Medulla oblongata (tissue), 1 donor: ENCODE results near the gene MAP7.
"Not testable (repeated sequence)": the region's sequence is repeated elsewhere in the genome, so short reads cannot be mapped to it uniquely, and the experiment has no call there.

ENCODE experiments used
- DNase-seq: peaks from one replicate; pipeline ENCODE4 v3.0.0-alpha.2; 2015; ENCODE audit errors: extremely low spot score

Gene MAP7

DNA sequence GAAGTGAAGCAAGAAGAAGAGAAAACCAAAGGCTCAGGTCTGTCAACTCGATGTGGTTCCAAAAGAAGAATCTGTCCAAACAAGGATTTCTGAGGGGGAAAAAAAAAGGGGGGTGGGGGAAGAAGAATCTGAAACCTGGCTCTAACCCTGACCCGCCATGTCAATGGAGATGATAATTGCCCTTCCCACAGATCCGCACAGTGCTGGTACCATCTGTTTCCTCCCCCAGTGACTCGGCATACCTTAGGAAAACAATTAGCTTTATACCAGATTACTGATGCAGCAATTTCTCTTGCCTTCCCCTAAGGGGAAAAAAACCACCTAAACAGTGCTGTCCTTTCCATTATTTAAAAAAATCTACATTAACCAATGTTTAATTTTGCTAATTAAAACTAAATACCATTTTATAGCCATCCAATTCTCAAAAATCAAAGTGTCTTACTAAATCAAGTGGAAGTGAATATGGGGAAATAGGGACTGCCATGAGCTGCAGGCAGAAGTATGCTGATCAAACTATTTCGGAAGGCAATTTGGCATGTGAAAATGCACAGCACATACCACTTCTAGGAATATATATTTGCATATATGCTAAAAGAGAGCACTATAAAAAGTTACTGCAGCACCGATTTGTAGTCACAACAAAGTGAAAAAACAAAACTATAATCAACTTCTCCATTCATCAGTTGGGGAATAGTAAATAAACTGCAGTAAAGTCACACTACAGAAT lies 46.8 kb downstream of the MAP7 start:
- no peak for DNase-seq

DNA sequence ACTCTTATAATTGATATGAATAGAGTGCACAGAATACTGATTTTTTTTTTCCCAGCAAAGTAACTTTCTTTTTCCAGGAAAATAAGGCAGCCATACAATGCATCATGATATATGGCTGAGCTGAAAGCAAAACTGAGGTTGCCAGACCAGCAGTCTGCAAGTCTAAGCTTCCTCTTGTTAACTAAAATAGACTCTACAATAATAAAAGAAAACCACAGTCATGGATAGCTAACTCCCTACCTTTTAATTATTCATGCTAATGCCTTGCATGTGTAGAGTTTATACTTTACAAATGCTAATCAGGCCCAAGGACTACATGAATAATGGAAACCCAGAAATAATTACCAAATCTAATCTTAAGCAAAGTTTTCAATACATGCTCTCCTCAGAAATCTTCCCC lies 47.4 kb downstream of the MAP7 start:
- no peak for DNase-seq

DNA sequence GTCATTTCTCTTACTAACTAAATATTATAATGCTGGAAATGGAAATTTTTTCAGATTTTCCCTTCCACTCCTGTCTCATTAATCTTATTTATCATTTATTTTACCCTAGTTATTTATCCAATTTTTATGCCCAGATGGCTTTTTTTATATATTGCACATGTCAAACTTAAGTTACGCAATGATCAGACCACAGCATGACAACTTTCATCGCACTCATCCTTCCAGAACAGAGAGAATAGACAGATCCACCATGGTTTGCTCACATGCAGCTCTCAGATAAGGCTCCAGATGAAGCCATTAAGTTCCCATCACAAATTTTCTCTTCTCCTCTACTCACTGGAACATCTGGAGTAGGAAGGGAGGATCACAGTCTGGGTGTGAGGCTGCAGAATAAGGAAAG lies 48.7 kb downstream of the MAP7 start:
- no peak for DNase-seq

DNA sequence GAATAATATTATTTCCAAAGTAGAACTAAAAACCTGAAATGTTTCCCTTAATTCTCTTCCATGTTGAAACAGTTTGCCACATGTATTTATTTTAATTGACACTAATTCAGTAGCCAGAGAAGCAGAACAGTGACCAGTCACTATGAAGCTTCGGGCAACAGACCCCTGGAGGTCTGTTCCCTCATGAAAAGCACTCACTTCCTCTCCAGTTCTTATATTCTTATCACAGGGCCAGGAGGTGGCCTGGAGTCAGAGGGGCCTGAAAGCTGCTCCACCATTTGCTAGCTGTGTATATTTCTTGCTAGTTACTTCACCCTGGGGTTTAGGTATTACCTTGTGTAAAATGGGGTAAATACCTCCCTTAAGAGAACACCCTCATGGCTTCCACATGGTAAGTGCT lies 49.1 kb downstream of the MAP7 start:
- no peak for DNase-seq

DNA sequence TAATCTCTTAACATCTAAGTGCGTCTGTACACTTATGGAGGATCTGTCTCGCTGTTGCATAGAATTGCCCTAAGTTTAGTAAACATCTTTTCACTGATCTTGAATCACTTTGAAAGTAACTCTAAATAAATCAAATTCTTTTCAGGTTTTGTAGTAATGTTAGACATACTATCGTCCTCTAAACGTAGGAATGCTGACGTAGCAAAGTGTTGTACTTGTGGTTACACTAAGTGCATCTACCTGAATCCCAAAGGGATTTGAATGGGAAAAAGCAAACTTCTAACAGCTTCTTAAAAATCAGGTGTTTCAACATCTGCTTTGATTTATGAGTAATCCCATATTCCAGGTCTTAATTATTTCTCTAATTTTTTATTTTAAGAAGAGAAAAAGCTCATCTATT lies 49.8 kb downstream of the MAP7 start:
- DNase-seq, result no peak

DNA sequence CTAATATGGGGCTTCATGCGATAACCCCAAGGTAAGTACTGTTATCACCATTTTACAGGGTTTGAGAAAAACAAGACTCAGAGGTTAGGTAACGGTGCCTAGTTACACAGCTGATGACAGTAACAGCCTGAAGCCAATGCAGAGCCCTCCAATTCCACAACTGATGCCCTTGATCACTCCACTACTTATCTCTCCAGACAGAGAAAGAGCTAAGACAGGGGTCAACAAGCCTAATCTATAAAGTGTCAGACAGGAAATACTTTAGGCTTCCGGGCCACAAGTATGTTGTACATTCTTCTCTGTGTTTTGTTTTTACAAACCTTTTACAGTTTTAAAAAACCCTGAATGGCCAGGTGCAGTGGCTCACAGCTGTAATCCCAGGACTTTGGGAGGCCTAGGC lies 50.9 kb downstream of the MAP7 start:
- DNase-seq, result no peak

DNA sequence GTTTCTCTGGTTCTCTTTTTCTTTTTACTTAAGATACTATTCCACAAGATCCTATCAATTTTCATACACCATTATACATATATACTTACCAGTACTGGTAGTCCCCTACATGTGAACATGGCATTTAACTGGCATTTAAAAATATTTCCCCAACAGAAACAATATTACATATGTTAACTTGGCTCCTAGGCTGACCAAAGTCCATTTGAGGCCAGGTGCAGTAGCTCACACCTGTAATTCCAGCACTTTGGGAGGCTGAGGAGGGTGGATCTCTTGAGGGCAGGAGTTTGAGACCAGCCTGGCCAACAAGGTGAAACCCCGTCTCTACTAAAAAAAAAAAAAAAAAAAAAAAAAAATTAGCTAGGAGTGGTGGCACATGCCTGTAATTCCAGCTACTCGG lies 53.8 kb downstream of the MAP7 start:
- DNase-seq, result not testable (repeated sequence)

DNA sequence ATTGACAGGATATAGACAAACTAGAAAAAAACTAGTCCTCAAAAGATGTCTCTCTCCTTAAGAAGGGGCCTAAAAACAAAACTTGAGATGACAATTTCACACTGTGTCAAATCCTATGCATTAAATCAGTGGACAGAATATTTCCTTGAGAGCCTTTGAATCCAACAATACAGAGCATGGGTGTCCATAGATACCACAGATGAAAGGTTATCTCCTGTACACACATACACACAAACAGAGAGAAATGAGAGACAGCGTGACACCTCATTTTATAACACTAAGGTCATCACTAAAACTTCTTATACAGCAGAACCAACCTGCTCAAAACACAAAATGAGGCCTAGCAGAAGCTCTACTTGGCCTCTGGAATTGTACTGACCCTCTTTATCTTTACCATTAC lies 55.5 kb downstream of the MAP7 start:
- no peak for DNase-seq

DNA sequence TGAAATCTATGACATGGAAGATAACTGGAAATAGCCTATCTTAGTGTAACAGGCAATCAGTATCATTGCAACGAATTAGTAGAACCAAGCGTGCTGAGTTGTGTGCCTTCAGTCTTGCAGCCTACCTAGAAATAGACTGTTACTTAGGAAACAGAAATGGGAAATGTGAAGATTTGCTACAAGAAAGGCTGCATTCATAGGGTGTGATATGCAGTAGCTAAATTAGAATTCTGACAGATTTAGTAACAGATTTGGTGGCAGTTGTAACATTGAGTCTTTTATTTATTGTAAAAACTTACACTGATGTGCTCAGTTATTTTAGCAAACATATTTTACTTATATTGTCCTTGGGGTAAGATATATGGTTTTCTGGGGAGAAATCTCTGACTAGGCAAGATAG lies 56.2 kb downstream of the MAP7 start:
- no peak for DNase-seq

DNA sequence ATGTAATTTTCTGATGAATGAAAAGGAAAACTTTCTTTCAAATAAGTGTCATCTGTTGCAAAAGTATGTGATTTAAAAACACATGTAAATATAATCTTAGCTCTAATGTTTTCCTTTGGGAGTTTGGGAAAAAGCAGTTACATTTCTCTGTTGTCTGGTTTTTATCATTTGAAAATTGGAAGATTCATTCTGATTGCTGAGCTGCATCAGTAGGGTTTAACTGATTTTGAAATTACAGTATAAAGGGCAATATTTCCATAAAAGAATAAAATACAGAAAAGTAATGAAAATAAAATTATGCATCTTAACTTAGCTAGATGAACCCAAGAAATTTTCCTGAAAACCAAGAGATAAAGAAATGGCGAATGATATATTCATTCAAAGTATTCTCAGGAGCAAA lies 57.8 kb downstream of the MAP7 start:
- no peak for DNase-seq

DNA sequence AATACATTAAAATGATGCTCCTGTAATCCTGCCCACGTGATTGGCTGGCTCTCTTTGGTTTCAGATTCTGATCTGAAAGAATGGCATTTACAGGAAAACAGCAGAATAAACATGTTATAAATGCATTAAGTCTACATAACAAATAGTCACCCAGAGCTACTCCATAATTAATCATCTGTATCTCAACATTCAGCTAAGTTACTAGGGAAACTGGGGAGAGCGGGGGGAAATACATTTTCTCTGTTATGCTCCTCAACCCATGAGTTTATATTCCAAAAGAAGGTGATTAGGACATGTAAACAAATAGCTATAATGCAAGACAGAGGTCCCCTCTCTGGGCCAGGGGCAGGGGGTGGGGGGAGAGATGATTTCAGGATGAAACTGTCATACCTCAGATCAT lies 58.5 kb downstream of the MAP7 start:
- DNase-seq, result no peak

DNA sequence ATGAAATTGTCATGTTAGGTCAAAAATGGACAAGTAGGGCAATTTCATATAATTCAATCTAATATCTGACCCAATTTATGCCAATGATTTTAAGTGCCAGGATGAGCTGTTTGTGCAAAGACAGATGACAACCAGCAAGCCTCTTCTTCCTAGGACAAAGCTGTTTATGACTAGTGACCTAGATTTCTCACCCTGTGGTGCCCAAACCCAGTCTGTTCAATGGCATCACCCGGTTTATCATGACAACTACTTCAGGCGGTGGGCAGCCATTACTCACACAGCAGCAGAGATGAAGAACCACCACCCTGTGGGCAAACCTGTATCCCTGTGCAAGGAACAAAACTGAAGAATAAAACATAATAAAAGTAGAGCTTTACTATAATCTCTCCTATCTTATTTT lies 59.0 kb downstream of the MAP7 start:
- no peak for DNase-seq

DNA sequence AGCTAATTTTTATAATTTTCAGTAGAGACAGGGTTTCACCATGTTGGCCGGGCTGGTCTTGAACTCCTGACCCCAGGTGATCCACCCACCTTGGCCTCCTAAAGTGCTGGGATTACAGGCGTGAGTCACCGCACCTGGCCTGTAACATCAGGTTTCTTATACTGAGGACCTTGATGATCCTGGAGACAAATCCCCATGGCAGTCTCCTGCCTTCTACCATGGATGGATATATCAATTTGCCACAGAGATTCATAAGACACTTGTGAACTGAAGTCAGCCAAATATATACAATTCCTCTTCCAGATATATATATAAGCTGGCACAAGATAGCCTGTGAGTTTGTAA lies 60.6 kb downstream of the MAP7 start:
- not testable (repeated sequence) for DNase-seq

DNA sequence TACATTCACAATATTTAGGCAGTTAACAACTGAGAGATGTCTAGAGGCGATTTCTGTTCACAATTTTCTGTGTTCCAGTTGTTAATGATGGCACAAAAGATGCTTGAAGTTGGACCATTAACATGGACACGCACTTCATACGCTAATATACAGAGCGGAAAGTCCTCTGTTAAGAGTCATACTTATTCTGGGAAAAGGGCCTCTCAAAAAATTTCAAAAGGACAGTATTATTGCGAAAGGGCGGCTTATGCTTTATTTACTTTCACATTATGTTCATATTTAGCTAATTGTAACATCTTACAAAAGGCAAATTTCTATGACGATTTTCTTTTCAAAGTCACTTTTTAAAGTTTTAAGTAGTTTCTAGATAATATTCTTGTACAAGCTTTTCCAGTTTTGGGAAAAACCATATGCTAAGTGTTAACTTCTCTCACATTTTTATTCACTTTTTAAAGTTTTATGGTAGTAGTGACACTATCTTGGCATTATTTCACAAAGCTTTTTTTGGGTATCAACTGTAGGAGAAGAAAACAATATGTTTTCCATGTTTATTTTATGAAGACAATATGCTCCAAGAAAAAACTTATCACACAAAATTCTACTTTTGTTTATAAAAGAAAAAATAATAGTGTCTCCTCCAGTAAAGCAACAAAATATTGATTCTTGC lies 62.3 kb downstream of the MAP7 start:
- no peak for DNase-seq

DNA sequence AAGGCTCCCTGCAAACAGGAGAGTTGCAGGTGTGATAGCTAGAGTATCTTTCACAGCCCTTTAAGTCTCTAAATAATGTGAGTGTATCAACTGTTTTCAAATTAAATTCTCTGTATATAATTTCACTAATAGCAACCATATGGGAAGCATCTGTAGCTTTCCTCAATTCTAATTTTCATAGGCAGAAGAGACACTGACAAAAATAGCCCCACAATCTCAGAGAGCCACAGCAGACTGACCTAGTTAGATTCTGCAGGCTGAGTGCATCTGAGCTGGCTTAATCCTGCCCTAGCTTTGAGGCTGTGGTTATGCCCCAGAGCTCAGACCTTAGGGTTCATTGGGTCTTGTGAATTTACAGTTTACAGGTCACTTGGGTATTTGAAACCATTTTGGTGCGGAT lies 63.9 kb downstream of the MAP7 start:
- DNase-seq, result no peak

DNA sequence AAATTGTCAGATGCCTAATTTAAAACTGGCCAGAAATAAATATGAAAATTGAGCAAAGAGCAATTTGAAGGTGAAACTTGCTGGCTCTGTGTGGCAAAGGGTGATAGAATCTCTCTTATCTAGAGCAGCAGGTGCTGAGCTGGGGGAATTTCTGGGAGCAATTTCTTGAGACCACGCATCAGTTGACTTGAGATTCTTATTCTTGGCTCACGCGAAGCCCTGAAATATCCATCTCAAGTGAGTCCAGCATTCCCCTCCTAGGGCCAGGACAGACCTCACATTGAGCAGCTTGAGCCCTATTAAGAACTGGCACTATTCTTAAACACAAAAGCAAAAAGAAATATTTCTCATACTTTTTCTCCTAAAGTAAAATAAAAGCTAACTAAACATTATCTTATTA lies 66.3 kb downstream of the MAP7 start:
- DNase-seq, result no peak

DNA sequence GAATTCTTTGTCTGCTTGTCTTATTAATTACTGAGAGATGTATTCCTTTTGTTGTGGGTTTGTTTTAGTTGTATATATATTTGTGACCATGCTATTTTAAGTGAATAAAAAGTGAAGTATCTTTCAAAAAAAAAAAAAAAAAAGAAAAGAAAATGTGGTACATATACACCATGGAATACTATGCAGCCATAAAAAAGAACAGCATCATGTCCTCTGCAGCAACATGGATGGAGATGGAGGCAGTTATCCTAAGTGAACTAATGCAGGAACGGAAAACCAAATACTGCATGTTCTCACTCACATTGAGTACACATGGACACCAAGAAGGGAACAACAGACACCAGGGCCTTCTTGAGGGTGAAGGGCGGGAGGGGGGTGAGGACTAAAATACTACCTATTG lies 67.2 kb downstream of the MAP7 start:
- DNase-seq, result not testable (repeated sequence)

DNA sequence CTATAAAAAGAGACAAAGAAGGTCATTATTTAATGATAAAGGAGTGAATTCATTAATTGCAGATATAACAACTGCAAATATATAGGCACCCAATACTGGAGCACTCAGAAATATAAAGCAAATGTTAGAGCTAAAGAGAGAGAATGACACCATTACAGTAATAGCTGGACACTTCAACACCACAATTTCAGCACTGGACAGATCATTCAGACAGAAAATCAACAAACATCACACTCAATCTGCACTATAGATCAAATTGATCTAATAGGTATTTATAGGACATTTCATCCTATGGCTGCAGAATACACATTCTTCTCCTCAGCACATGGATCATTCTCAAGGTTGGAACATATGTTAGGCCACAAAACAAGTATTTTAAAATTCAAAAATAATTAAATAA lies 72.7 kb downstream of the MAP7 start:
- no peak for DNase-seq

DNA sequence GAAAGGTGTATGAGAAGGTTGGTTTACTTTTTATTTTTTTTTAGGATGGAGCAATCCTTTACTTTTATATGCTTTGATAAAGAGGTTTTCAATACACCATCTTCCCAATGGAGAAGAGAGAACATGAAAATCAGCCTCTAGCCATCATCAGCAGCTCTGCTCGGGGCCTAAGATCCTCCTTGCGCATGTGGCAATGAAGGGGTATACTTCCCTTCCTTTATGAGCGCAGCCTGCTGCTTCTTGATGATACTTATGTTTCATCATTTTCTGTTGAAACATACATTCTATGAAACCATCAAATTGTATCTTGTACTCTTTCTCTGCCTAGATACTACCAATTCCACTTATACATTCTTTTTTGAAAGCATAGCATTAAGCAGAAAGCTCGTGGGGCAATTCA lies 74.5 kb downstream of the MAP7 start:
- no peak for DNase-seq

DNA sequence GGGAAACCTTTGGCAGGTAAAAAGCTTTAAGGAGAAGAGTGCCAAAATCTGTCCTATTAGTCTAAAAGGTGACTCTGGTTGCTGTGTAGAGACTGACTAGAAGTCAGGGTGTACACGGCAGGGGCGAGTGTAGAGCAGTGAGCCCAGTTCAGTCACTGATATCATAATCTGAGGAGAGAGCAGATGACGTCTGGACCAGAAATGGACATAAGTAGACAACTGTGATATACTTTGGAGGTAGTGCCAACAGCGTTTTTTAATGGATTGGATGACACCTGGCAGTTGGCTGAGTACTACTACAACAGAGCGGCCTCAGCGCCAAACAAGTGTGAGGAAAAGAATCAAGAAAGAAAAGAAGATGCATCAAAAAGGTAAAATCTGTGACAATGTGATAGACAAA lies 76.0 kb downstream of the MAP7 start:
- DNase-seq, result no peak

DNA sequence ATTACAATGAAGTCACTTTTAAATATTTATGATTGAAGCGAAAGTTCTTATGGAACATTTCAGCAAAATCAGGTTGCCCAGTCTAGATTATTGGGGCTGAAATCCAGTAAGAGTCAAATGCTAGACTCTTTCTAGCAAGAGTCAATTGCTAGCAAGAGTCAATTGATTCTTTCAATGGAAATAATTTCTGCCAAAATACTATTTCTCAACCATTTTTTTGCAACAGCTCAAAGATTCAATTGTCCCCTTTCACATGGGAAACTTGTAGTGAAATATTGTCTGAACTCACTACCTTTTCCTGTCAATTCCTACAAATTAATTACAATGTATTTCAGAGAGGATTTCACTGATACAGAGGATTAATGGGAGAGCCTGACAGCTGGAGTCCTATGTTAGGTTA lies 78.3 kb downstream of the MAP7 start:
- DNase-seq, result no peak

DNA sequence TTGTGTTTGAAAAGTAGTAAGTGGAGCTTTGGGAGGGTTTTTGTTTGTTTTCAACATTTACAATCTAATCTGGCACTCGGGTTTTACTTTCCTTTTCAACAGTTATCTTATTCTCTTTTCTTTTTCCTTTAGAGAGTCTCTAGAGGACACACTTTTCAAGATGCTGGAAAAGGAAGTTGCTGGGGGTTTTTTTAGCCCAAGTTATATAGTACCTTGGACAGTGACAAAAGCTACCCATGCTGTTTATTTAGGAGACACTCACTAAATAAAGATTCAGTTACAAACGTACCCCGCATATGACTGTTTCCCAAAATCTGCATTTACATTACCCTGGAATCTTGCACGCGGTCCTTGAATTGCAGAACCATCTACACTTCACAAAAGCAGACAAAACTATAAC lies 78.8 kb downstream of the MAP7 start:
- no peak for DNase-seq

DNA sequence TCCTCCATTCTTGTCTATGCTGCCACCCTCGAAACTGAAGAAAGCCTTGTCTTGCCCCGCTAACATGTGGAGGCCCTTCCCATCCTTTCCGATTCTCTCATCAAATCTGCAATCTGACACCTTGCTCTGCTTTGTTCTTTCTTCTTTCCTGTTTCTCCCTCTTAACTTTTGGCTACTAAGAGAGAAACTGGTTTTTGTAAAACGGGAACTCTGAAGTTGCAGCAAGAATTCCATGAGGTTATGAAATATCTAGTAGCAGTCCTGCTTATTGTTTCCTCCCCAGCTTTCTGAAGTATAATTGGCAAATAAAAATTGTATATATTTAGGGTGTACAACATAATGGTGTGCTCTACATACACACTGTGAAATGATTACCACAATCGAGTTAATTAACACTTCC lies 80.2 kb downstream of the MAP7 start:
- no peak for DNase-seq

DNA sequence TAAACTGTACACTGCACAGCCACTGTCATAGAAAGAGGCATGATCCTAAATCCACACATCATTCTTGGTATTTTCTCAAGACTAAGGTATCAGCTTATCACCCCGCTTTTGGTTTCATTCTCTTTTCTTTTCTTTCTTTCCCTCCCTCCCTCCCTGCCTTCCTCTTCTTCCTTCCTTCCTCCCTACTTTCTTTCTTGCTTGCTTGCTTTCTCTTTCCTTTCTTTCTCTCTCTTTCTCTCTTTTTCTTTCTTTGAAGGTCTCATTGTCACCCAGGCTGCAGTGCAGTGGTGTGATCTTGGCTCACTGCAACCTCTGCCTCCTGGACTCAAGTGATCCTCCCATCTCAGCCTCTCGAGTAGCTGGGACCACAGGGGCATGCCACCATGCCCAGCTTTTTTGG lies 81.1 kb downstream of the MAP7 start:
- DNase-seq, result no peak
